Activated T-helper 1 cell treated with anti-CD3 and anti-CD28 coated beads, Interleukin-2, amount 50 U/mL, for 16 hours (primary cell): Measurements from ENCODE around the gene FOXK1.
"Not testable (repeated sequence)": the region's sequence is repeated elsewhere in the genome, so short reads cannot be mapped to it uniquely, and the experiment has no call there.

Source experiments
- DNase-seq, 2 donors: peaks; one replicate each; pipeline ENCODE4 v3.0.0-alpha.2; 2020; ENCODE audit warnings: low read depth in 1 of 2, low spot score in 1 of 2

The FOXK1 gene

GRCh38 chr7:4665661-4666060 lies 16.4 kb upstream of the FOXK1 start:
- DNase-seq: no peak

GRCh38 chr7:4667776-4668509 lies 14.2 kb upstream of the FOXK1 start:
- DNase-seq: no peak

- no peak for DNase-seq
Measured at GRCh38 chr7:4668510-4668847, 13.6 kb upstream of the FOXK1 start.

GRCh38 chr7:4670791-4671190 lies 11.3 kb upstream of the FOXK1 start:
- no peak for DNase-seq

GRCh38 chr7:4675771-4676367 lies 6.2 kb upstream of the FOXK1 start:
- DNase-seq: no peak

- not testable (repeated sequence) for DNase-seq
Measured at GRCh38 chr7:4677518-4677917, 4.6 kb upstream of the FOXK1 start.

GRCh38 chr7:4681218-4681851 lies 760 bp upstream of the FOXK1 start:
- DNase-seq: no peak

- DNase-seq: peak; percentile 12 to 19
Measured at GRCh38 chr7:4682621-4683042, 537 bp downstream of the FOXK1 start.

GRCh38 chr7:4683043-4683883 lies 1.2 kb downstream of the FOXK1 start:
- peak in 1 of 2 donors; percentile 4 for DNase-seq

GRCh38 chr7:4683884-4684565 lies 1.9 kb downstream of the FOXK1 start:
- peak in 1 of 2 donors; percentile 16 for DNase-seq

GRCh38 chr7:4684846-4685245 lies 2.8 kb downstream of the FOXK1 start:
- no peak for DNase-seq

- not testable (repeated sequence) for DNase-seq
Measured at GRCh38 chr7:4685676-4686075, 3.6 kb downstream of the FOXK1 start.

- no peak for DNase-seq
Measured at GRCh38 chr7:4687956-4688355, 5.9 kb downstream of the FOXK1 start.

GRCh38 chr7:4689151-4689550 lies 7.1 kb downstream of the FOXK1 start:
- DNase-seq: no peak

- DNase-seq: no peak
Measured at GRCh38 chr7:4689668-4690067, 7.6 kb downstream of the FOXK1 start.

GRCh38 chr7:4690953-4691856 lies 9.1 kb downstream of the FOXK1 start:
- no peak for DNase-seq

GRCh38 chr7:4692055-4692454 lies 10.0 kb downstream of the FOXK1 start:
- no peak for DNase-seq

- not testable (repeated sequence) for DNase-seq
Measured at GRCh38 chr7:4692622-4693021, 10.5 kb downstream of the FOXK1 start.

GRCh38 chr7:4693152-4693551 lies 11.1 kb downstream of the FOXK1 start:
- DNase-seq: no peak

GRCh38 chr7:4693749-4694148 lies 11.7 kb downstream of the FOXK1 start:
- no peak for DNase-seq
